ENCODE measurements around the gene ARHGEF26. TPM values are rescaled to one million over a fixed set of nuclear protein-coding genes. Genes with fewer than 3 reads are reported as not detected.
A peak's percentile ranks its signal among the peaks of the same experiment; 100 is the strongest.

The ARHGEF26 gene
- polyA plus RNA-seq, 1 donor (not counting 4 experiments of a cell fraction or from before 2014, with no cell fraction given): 2.2 TPM

DNA sequence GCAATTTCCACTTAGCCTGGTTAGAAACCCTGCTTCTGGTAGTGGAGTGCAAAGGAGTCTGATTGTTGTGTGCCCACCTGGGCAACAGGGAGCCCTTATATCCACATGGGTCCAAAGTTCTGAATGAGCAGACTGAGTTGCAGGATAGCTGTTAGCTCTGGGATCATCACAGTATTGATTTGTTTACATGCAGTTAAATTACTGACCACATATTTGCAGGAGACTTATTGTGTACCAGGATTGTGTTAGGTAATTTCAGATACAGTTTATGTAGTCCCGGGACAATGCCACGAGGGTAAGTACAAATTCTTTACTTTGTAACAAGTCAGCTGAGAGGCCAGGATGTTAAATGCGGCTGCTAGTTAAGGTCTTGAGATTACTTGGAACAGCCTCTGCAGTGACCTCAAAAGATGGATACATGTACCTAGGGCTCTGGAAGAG lies 18.8 kb downstream of the ARHGEF26 start:
- dilution Hi-C loops (cut with MboI; ENCODE audit: extremely low pct_ligation_motif_present, low sequenced_read_pairs): no loop called here
- H3K36me3 ChIP-seq (ENCODE audit: control insufficient read depth in 2 of 2, extremely low read depth in 1 of 2, insufficient read depth in 2 of 2, low read length in 2 of 2): no peaks in the 10 kb centered on the region
- no peak overlapping the region for H3K9ac ChIP-seq (ENCODE audit: control insufficient read depth, extremely low read depth, insufficient read depth, low read length)
- H3K27me3 ChIP-seq (ENCODE audit: control insufficient read depth, extremely low read depth, insufficient read depth, low read length): no peaks in the 10 kb centered on the region
- FAIRE-seq: no peak
- H3K4me2 ChIP-seq (ENCODE audit: control insufficient read depth, extremely low read depth, insufficient read depth, low read depth, low read length): no peak overlapping the region
- peaks cover 13% of the 10 kb centered on the region for H3K4me1 ChIP-seq (ENCODE audit: control insufficient read depth, extremely low read depth, insufficient read depth, low read length)
- no peaks in the 10 kb centered on the region for H3K79me2 ChIP-seq (ENCODE audit: control insufficient read depth, insufficient read depth, low read length)
- H3K9me1 ChIP-seq (ENCODE audit: control insufficient read depth, extremely low read depth, insufficient read depth, low read length): no peaks in the 10 kb centered on the region
- H3K27ac ChIP-seq (ENCODE audit: control insufficient read depth, insufficient read depth, low read length): no peak overlapping the region
- no peak overlapping the region for H2AFZ ChIP-seq (ENCODE audit: control insufficient read depth, low read length)
- TF ChIP-seq, protein P1, sequence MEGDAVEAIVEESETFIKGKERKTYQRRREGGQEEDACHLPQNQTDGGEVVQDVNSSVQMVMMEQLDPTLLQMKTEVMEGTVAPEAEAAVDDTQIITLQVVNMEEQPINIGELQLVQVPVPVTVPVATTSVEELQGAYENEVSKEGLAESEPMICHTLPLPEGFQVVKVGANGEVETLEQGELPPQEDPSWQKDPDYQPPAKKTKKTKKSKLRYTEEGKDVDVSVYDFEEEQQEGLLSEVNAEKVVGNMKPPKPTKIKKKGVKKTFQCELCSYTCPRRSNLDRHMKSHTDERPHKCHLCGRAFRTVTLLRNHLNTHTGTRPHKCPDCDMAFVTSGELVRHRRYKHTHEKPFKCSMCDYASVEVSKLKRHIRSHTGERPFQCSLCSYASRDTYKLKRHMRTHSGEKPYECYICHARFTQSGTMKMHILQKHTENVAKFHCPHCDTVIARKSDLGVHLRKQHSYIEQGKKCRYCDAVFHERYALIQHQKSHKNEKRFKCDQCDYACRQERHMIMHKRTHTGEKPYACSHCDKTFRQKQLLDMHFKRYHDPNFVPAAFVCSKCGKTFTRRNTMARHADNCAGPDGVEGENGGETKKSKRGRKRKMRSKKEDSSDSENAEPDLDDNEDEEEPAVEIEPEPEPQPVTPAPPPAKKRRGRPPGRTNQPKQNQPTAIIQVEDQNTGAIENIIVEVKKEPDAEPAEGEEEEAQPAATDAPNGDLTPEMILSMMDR (optimal IDR thresholded peaks at IDR 0.05 in 1 of 3, IDR thresholded peaks at IDR 0.05 in 1 of 3, conservative IDR thresholded peaks at IDR 0.05 in 1 of 3; ENCODE audit: extremely low read depth in 1 of 3, insufficient read depth in 2 of 3, low read length in 3 of 3): no peak
- no peak for TF ChIP-seq EZH2 (IDR thresholded peaks at IDR 0.05; ENCODE audit: low read length)
- no peak overlapping the region for H3K4me3 ChIP-seq (ENCODE audit: control insufficient read depth in 2 of 3, extremely low read depth in 1 of 3, insufficient read depth in 2 of 3, low read depth in 1 of 3, low read length in 3 of 3)
- DNase-seq (ENCODE audit: low read depth, low spot score): no peak
- H3K9me3 ChIP-seq (ENCODE audit: control insufficient read depth, low read depth, low read length): no peaks in the 10 kb centered on the region
- H4K20me1 ChIP-seq (ENCODE audit: control insufficient read depth, extremely low read depth, insufficient read depth, low read length): no peaks in the 10 kb centered on the region

- no peak overlapping the region for H3K4me2 ChIP-seq (ENCODE audit: control insufficient read depth, extremely low read depth, insufficient read depth, low read depth, low read length)
- no peaks in the 10 kb centered on the region for H4K20me1 ChIP-seq (ENCODE audit: control insufficient read depth, extremely low read depth, insufficient read depth, low read length)
- H3K9ac ChIP-seq (ENCODE audit: control insufficient read depth, extremely low read depth, insufficient read depth, low read length): no peak overlapping the region
- H3K9me3 ChIP-seq (ENCODE audit: control insufficient read depth, low read depth, low read length): no peaks in the 10 kb centered on the region
- dilution Hi-C loops (cut with MboI; ENCODE audit: extremely low pct_ligation_motif_present, low sequenced_read_pairs): no loop called here
- no peaks in the 10 kb centered on the region for H3K9me1 ChIP-seq (ENCODE audit: control insufficient read depth, extremely low read depth, insufficient read depth, low read length)
- no peaks in the 10 kb centered on the region for H3K36me3 ChIP-seq (ENCODE audit: control insufficient read depth in 2 of 2, extremely low read depth in 1 of 2, insufficient read depth in 2 of 2, low read length in 2 of 2)
- H3K27ac ChIP-seq (ENCODE audit: control insufficient read depth, insufficient read depth, low read length): no peak overlapping the region
- no peak overlapping the region for H3K4me3 ChIP-seq (ENCODE audit: control insufficient read depth in 2 of 3, extremely low read depth in 1 of 3, insufficient read depth in 2 of 3, low read depth in 1 of 3, low read length in 3 of 3)
- FAIRE-seq (peak; percentile 69), DNase-seq (ENCODE audit: low read depth, low spot score) (no peak)
- no peaks in the 10 kb centered on the region for H3K79me2 ChIP-seq (ENCODE audit: control insufficient read depth, insufficient read depth, low read length)
- no peaks in the 10 kb centered on the region for H3K27me3 ChIP-seq (ENCODE audit: control insufficient read depth, extremely low read depth, insufficient read depth, low read length)
- H2AFZ ChIP-seq (ENCODE audit: control insufficient read depth, low read length): no peak overlapping the region
- TF ChIP-seq, protein P1 (optimal IDR thresholded peaks at IDR 0.05 in 1 of 3, IDR thresholded peaks at IDR 0.05 in 1 of 3, conservative IDR thresholded peaks at IDR 0.05 in 1 of 3; ENCODE audit: extremely low read depth in 1 of 3, insufficient read depth in 2 of 3, low read length in 3 of 3): no peak
- no peak for TF ChIP-seq EZH2 (IDR thresholded peaks at IDR 0.05; ENCODE audit: low read length)
- peaks cover 3% of the 10 kb centered on the region for H3K4me1 ChIP-seq (ENCODE audit: control insufficient read depth, extremely low read depth, insufficient read depth, low read length)
Observed at GRCh38 chr3:154142608-154143007, 21.4 kb downstream of the ARHGEF26 start.

Measured in keratinocyte (primary cell).